ENCODE data around the gene DUSP2. TPM values are rescaled to one million over a fixed set of nuclear protein-coding genes. Genes with fewer than 3 reads are reported as not detected.

The DUSP2 gene
- total RNA-seq, 1 donor, result 0.86 TPM

DNA sequence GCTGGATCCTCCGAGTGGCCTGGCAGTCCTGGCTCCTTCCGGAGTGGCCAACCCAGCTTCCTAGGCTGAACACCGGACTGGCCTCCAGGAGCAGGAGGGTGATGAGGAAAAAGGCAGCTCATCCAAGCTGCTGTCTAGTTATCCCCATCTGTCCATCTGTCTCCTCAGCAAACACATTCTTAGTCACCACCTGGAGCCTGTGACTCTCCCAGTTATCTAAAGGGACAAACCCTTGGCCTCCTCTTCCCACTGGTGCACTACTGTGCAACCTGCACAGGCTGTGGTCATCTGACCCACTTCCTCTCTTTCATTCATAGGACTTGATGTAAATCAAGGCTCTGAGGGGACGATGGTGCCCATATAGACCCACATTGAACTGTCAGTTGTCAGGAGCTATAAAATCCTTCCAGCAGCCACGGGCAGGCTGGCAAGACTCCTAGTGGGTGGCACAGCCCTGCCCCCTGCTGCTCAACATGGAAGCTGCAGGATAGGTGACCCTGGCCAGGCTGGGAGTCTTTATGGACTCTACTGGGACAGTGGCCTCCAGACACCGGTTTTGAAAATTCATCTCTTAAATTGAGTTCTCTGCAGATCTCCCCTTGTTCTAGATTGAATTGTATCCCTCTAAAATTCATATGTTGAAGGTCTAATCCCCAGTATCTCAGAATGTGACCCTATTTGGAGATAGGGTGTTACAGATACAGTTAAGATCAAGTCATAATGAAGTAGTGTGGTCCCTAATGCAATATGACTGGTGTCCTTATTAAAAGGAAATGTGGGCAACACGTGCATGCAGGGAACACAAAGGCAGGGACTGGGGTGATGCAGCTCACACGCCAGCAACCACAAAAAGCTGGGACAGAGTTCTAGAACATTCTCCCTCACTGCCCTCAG, 29.3 kb upstream of the DUSP2 start:
- peak; percentile 57 for DNase-seq (ENCODE audit: low read depth)
- TF ChIP-seq, protein P1, sequence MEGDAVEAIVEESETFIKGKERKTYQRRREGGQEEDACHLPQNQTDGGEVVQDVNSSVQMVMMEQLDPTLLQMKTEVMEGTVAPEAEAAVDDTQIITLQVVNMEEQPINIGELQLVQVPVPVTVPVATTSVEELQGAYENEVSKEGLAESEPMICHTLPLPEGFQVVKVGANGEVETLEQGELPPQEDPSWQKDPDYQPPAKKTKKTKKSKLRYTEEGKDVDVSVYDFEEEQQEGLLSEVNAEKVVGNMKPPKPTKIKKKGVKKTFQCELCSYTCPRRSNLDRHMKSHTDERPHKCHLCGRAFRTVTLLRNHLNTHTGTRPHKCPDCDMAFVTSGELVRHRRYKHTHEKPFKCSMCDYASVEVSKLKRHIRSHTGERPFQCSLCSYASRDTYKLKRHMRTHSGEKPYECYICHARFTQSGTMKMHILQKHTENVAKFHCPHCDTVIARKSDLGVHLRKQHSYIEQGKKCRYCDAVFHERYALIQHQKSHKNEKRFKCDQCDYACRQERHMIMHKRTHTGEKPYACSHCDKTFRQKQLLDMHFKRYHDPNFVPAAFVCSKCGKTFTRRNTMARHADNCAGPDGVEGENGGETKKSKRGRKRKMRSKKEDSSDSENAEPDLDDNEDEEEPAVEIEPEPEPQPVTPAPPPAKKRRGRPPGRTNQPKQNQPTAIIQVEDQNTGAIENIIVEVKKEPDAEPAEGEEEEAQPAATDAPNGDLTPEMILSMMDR (IDR thresholded peaks at IDR 0.05; ENCODE audit: insufficient read depth, low read depth, low read length), result peak; percentile 95
- H3K4me3 ChIP-seq (ENCODE audit: low read depth, low read length), result no peak overlapping the region

DNA sequence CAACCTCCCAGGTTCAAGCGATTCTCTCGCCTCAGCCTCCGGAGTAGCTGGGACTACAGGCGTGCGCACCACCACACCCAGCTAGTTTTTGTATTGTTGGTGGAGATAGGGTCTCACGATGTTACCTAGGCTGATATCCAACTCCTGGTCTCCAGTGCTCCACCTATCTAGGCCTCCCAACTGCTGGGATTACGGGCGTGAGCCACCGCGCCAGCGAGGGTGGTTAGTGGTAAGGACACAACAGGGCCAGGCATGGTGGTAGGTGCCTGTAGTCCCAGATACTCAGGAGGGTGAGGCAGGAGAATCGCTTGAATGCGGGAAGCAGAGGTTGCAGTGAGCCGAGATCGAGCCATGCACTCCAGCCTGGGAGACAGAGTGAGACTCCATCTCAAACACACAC, 26.6 kb upstream of the DUSP2 start:
- no peak overlapping the region for H3K4me3 ChIP-seq (ENCODE audit: low read depth, low read length)
- no peak for DNase-seq (ENCODE audit: low read depth)
- TF ChIP-seq, protein P1 (IDR thresholded peaks at IDR 0.05; ENCODE audit: insufficient read depth, low read depth, low read length), result no peak

DNA sequence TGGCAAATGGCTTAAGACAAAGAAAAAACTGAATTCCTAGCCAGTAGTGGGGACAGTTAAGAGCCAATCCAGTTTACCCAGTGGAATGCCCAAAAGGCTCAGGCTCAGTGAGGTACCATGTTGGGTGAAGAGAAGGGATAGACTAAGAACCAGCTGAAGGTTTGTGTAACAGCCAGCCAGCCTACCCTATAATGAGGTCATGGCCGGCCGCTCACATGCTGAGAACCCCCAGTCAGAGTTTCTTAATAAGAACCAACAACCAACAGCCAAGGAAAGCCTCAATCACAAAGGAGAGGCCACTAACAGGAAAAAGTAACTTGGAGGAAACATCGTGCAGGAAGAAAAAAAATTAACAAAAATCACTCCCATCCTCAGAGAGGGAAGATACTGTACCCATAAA, 25.4 kb upstream of the DUSP2 start:
- H3K4me3 ChIP-seq (ENCODE audit: low read depth, low read length), result no peak overlapping the region
- no peak for DNase-seq (ENCODE audit: low read depth)
- TF ChIP-seq, protein P1 (IDR thresholded peaks at IDR 0.05; ENCODE audit: insufficient read depth, low read depth, low read length), result no peak

DNA sequence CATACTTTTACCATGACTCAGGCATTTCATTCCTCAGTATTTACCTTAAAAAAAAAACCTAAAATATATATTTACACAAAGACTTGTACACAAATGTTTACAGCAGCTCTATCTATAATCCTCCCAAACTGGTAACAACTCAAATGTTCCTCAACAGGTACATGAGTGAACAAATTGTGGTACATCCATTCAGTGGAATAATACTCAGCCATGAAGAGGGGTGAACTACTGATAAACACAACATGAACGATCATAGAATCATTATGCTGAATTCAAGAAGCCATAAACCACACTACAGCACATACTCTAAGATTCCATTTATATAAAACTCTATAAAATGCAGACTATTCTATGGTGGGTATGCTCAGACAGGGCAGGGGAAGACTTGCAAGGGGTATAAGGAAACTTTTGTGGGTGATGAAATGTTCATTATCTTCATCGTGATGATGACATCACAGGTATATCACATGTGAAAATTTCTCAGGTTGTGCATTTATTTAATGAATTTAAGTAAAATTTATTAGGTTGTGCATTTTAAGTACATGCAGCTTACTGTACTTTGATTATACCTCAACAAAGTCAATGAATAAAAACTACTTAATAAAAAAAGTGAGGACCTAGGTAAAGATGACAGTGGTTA, 24.7 kb upstream of the DUSP2 start:
- TF ChIP-seq, protein P1 (IDR thresholded peaks at IDR 0.05; ENCODE audit: insufficient read depth, low read depth, low read length), result no peak
- no peak for DNase-seq (ENCODE audit: low read depth)
- H3K4me3 ChIP-seq (ENCODE audit: low read depth, low read length), result no peak overlapping the region

DNA sequence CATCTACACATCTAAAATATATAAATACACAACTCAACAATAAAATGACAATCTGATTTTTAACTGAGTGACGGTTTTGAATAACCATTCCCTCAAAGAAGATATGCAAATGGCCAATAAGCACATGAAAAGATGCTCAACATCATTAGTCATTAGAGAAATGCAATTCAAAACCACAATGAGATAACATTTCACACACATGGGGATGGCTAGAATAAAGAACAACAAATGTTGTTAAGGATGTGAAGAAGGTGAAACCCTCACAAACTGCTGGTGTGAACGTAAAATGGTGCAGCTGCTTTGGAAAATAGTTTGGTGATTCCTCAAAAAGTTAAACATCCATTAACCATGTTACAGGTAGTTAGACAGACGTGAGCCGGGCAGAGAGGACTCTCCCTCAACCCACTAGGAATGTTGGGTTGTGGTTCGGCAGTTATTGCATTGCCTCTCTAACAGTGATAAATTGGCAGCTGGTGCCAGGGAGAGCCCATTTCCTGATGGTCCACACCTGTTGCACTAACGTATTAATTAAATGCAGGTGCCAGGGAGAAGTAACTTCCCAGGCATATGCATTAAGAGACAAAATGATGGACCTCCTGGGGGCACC, 22.3 kb upstream of the DUSP2 start:
- DNase-seq (ENCODE audit: low read depth), result no peak
- TF ChIP-seq, protein P1 (IDR thresholded peaks at IDR 0.05; ENCODE audit: insufficient read depth, low read depth, low read length), result no peak
- no peak overlapping the region for H3K4me3 ChIP-seq (ENCODE audit: low read depth, low read length)

DNA sequence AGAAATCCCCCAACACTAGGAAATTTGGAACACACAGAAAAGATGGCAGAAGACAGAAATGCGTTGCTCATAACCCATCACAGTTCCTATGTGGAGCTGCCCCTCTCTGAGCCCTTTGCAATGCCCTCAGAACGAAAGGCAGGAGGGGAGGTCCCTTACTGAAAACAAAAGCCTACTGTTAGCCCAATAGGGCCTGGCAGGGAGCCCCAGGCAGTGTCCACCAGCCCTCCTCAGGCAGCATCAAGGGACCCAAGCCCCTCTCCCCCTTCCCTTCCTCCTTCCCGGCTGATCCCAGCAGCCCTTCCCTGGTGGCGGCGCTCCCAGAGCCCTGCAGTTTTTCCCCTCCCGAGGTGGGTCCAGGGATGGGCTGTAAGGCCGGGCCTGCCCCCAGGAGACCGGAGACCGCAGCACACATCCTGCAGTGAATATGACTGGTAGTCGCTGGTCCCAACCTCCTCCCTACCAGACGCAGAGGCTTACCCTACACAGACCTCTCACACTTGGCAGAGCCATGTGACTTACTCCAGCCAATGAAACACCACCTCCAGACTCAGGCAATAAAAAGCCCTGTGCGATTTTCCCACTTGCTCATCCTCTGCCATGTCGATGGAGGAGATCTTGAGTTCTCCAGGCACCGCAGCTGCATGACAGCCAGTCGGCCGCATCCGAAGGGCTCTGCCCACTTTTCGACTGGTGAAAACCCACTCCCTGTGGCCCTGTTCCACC, 19.4 kb upstream of the DUSP2 start:
- TF ChIP-seq, protein P1 (IDR thresholded peaks at IDR 0.05; ENCODE audit: insufficient read depth, low read depth, low read length), result no peak
- no peak for DNase-seq (ENCODE audit: low read depth)
- H3K4me3 ChIP-seq (ENCODE audit: low read depth, low read length), result no peak overlapping the region

Data from fibroblast of villous mesenchyme (primary cell).